ENCODE data around the gene CLDN7.
A peak's percentile ranks its signal among the peaks of the same experiment; 100 is the strongest.

Gene CLDN7, protein sequence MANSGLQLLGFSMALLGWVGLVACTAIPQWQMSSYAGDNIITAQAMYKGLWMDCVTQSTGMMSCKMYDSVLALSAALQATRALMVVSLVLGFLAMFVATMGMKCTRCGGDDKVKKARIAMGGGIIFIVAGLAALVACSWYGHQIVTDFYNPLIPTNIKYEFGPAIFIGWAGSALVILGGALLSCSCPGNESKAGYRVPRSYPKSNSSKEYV

DNA sequence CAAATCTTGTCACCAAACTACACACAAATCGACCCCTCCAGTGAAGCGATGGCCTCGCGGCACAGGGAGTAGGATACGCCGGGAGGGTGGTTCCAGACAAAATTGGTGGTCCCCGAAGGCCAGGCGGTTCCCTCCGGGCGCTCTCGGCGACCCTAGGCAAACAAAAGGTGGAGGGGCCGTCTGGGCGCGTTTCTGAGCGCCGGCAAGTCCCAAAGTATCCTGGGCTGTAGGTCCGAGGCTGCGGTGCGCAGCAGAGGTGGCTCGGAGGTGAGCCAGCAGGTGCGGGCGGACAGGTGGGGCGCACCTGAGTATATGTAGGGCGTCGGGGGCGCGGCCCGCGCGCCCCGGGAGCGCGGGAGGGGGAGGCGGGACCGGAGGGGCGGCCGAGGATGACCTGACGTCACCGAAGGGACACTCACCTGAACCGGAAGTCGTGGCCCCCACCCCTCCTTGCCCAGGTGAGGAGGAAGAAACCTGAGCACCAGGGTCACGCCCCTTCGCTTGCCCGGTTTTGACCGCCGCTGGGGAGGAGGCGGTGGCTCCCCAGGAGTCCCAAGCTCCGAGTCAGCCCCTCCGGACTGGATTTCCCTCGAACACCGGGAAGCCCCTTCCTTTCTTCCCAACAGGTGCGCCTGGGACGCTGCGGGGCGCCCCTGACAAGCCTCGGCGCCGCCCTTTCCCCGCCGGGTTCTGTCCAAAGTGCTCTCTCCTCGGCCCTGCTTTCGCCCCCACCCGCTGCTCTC lies at the start of gene CLDN7:
Gene CLDN7, minus strand, starts transcription at position 287 of the 743 bp plus-strand sequence. CDS start 435 bp downstream, outside the sequence.
- no peak for DNase-seq

DNA sequence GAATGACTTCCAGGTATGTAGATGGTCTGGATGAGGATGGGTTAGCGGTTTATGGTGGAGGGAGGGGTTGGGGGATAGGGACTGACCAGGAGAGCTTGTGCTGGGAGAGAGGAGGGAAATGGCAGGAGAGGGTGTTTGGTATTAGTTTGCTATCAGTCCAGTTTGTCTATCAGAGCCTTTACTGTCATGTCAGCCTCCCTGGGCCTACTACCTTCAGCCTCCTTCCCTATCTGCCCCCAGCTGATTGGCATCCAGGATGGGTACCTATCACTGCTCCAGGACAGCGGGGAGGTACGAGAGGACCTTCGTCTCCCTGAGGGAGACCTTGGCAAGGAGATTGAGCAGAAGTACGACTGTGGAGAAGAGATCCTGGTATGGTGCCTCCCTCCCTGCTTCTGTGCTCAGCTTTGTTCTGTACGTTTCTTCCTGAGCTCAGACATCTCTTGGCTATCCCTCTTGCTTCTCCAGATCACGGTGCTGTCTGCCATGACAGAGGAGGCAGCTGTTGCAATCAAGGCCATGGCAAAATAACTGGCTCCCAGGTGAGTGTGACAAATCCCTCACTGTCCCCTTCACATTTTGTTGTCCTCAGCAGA lies 48.9 kb upstream of the CLDN7 start:
- DNase-seq: no peak

DNA sequence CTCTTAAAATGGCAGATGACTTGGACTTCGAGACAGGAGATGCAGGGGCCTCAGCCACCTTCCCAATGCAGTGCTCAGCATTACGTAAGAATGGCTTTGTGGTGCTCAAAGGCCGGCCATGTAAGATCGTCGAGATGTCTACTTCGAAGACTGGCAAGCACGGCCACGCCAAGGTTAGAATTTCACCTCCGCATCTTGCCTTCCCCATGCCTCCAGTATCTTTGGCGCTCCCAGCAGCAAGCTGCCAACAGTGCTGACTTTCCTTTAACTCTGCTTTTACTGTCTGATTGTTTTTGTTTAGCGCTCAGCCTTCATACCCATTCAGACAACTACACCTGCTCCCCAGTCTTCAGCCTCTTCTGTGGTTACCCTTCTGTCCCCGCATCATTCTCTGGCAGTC lies 47.4 kb upstream of the CLDN7 start:
- DNase-seq: no peak

DNA sequence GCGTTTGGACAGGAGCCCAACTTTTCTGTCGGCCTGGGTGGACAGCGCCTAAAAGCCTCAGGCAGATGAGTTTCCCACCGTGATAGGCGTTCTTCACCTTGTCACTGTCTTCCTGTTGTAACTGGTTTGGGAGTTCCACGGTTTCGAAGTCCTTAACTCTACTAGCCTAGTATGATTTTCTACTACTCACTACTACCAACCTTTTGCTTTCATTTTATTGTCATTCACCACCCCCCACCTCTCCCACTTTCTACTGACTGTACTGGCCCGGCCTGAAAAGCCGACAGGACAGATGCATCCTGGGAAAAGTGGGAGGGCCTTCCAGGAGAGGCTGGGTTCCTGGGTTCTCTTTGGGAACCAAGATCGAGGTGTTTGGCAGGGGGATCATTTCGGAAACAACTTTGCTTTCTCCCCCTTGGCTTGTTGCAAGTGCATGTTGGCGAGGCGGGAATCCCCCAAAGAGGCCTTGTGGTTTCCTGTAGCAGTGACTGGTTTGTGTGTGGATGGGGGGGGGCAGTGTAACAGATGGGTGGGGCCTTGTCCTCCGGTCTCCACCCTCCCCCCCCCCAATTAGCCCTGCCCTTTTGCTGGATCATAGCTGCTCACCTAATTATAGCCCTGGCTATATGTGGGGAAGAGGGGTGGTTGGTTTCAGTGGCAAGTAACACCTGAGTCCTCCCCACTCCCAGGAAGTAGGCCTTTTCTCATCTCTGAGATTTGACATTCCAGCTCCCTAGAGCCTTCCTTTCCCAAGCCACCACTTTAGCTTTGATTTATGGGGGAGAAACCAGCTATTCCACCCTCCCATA lies 46.6 kb upstream of the CLDN7 start:
- DNase-seq: peak; percentile 97

DNA sequence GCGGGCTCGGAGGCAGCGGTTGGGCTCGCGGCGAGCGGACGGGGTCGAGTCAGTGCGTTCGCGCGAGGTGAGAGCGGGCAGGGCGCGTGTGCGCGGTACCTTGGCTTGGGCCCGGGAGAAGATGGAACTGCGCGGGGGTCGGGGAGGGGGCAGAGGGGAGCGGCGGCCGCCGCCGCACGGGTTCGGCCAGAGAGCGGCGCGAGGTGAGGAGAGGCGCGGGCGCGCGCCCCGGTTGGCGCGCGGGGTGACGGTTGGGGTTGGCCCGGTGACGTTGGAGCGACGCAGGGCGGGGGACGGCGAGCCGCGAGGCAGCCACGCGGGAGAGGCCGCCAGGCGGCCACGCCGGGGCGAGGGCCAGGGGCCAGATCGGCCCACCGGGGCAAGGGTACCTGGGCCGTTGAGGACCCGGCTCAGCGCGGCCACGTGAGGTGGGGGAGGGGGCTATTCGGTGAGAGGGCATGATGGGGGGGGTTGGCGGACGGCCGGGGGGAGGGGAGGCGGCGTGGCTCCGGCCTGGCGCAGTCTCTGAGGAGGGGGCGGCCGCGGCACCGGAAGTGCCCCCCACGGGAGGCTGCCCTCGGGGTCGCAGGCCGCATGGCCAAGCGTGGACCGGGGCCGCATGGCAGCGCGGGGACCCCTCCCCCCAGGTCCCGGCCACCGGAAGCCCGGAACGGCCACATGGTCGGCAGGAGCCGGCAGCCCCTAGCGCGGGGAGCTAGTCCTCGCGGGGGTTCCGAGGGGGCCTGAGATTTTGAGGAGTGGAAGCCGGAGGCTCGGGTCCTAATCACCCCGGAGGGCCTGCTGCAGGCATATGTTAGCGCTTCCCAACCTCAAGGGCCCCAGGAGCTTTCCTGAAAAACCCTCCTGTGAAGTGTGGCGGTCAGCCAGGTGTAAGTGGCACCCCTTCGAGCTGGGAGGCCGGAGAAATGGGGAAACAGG lies 45.7 kb upstream of the CLDN7 start:
- no peak for DNase-seq

DNA sequence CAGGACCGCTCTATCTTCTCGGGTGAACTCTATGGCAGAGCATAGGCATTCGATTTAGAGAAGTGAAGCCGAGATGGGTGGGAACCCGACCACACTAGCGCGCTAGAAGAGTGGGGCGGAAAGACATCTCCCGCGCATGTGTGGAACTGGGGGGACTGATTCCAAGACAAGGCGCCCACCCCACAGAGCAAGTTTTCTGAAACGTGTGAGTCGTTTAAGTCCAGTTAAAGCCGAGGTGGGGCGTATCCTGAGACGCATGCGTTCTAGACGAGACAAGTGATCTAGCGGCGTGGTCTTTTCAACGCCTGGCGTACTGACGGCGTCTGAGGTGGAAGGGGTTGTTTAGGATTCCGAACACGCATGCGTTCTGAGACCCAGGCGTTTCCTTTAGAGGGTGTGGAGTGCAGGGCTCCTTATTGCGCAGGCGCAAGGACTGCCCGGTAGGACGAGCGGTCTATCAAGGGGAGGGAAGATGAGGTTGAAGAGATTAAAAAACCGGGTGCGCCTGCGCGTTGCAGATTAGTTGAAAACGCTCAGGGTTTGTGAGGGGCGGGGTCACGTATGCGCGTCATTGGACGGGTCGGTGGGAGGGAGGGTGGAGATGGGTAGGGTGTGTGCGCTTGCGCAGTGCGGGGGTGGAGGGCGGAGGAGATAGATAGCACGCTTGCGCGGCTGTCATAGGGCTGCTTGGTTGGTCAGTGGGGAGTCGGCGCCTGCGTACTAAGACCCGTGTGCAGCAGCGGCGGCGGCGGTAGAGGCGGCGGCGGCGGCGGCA lies 44.8 kb upstream of the CLDN7 start, which contains the start of gene EIF5A:
Gene EIF5A, plus strand, starts transcription at position 718 of the 775 bp plus-strand sequence. CDS start 2,008 bp downstream, outside the sequence.
- DNase-seq: peak; percentile 100

DNA sequence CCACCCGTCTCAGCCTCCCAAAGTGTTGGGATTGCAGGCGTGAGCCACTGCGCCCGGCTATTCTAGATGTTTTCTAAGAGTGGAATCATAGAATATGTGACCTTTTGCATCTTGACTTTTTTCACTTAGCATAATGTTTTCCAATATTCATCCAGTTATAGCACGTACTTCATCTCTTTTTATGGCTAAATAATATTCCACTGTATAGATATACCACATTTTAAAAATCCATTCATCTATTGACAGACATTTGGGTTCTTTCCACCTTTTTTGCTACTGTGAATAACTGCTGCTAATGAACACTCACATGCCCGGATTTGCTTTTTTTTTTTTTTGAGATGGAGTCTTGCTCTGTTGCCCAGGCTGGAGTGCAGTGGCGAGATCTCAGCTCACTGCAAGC lies 41.9 kb upstream of the CLDN7 start:
- DNase-seq: no peak

DNA sequence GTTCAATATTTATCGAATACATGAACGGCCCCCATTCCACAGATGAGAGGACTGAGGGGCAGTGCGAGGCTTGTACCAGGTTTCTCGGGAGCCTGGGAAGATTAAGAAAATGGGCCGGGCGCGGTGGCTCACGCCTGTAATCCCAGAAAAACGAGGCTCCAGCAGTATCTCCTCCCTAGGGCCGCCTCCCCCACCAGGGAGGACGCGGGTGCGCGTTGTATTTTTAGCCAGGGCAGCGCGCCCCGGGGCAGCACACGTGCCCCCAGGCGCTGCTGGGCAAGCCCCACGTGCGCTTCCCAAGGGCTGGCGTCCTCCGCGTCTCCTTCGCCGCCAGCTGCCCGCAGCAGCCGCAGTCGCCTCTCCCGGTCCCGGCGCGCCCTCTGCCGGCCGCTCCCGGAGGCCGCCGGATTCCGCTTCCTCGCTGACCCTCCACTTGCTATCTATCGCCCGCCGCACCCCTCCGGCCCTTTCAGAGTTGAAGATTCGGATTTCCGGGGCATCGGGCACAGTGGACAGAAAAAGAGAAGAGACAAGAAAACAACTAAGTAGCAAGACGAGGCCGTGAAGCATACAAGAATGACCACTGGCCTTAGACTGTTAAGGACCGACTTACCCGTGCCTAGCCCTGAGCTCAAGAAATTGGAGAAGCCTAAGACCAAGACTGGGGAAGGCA lies 34.0 kb upstream of the CLDN7 start:
- peak; percentile 71 for DNase-seq

DNA sequence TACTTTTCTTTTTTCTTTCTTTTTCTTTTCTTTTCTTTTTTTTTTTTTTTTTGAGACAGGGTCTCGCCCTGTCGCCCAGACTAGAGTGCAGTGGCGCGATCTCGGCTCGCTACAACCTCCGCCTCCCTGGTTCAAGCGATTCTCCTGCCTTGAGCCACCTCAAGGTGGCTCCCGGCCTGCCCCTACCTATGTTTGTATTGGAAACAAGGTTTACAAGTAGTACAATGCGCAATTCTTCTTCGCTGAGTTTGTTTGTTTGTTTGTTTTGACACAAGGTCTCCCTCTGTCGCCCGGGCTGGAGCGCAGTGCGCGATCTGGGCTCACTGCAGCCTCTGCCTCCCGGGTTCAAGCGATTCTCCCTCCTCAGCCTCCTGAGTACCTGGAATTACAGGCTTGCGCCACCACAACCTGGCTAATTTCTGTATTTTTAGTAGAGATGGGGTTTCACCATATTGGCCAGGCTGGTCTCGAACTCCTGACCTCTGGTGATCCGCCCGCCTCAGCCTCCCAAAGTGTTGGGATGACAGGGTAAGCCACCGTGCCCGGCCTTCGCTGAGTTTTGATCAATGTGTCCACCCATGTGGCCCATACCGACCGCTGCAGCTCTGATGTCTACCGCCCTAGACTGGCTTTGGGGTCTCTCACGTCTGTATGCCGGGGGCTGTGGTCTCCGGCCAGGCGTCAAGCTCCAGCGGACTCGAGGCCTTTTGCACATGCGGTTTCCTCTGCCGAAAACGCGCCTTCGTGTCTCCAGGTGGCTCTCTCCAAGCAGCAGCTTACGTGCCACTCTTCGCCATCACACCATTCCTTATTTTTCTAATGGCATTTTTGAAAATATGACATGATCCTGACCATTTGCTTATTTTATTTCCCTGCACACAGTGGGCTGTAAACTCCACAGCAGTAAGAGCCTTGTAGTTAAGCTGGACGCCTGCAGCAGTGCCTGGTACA lies 33.2 kb upstream of the CLDN7 start:
- peak; percentile 5 for DNase-seq

DNA sequence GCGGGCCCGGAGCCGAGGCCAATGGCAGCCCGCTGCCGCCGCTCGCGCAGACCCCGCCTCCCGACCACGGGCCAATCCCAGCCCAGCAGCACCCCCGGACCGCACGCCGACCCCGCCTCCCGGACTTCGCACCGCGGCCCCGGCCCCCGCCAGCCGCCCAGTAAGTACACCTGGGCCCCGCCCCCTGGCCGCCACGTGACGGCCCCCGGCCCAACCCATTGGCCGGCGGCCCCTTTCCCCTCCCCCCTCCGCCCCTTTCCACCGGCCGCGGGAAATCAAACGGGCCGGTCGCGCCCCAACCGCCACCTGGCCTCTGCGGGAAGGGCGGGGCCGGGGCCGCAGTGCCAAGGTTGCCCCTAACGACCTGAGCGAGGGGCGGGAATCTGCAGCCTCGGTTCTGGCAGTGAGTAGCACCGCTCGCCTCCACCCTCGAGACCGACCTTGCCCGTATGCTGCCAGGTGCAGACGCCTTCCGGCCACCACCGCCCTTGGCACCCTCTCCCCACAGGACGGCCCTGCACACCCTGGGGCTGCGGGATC lies 32.4 kb upstream of the CLDN7 start, which contains the start of gene YBX2:
Gene YBX2, minus strand, starts transcription at position 26 of the 540 bp plus-strand sequence. CDS start 139 bp downstream, outside the sequence.
- peak; percentile 84 for DNase-seq

DNA sequence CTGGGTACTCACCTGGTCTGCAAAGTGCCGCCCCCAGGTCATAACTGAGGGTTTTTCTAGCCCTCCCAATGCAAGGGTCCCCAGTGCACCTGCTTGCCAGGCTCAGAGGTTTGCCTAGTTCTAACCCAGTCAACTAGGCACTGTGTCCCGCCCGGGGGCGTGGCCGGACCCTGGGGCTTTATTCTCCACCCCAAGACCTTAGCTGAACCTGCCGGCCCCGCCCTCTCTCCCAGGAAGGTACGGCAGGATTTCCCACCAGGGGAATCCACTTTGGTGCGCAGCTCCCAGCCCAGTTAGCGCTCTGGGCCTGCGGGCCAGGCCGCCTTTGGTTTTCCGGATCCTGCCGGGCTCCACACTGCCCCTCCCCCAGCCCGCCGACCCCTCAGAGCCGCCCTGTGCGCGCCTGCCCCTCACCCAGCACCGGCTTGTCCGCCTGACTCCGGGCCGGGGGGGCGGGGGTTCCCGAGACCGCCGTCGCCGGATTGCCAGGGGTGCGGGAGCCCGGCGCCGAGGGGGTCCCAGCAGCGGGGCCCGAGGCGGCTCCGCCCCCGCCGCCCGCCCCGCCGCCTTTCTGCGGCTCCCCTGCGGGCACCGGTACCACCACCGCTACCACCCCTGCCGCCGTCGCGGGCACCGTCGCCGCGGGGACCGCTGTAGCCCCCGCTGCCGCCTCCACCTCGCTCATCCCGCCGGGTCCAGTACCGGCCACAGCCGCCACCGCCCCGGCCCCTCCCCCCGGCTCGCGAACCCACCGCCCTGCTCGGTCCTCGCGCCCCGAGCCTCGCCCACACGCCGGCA lies 31.7 kb upstream of the CLDN7 start:
- DNase-seq: peak; percentile 26

DNA sequence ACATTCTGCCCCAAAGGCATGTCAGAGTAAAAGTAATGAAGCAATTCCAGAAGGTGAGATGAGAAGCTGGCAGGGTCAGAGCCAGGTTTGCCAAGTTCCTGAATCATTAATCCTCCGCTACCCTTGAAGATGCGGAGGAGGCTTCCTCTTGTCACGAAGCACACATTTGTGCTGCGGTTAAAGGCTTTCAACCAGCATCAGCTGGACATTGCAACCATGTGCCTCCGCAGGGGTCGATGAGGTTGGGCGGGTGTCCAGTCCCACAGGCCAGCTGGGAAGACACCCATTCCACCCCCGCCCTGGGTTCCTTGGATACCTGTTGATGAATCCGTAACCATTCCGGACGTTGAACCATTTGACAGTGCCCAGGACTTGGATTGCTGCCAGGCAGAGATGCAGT lies 30.9 kb upstream of the CLDN7 start:
- no peak for DNase-seq

DNA sequence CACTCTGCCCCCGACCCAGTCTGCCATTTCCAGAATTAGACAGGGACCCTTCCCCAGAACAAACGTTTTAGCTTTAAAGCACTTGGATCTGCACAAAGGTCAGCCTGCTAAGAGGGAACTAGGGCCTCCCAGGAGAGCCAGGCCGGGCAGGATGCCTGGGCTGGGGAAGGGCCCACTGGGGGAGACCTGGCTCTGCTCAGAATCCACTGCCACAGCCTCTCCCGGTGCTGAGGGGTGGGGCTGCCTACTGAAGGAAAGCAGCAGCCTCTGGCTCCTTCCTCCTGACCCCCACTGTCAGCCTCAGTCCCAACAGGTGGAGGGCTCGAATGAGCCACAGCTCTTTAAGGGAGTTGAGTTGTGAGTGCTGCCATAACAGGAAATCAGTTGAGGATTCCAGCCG lies 30.5 kb upstream of the CLDN7 start:
- DNase-seq: no peak

DNA sequence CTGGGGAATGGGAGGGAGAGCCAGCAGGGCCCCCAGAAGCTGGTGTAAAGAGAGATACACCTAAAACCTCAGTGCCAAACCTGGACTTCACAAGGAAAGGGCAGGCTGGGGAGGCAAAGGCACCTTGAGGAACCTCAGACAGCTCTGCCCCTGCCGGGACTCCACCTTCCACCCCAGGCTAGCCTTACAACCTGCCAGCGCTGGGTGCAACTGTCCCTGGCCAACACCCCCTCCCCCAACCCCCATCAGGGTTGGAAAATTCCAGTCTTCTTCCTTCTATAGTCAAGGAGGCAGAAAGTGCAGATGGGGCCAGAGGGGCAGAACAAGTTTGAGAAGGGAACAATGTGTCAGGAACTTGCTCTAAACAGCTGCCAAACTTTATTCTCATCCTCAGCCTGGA lies 29.9 kb upstream of the CLDN7 start:
- no peak for DNase-seq

DNA sequence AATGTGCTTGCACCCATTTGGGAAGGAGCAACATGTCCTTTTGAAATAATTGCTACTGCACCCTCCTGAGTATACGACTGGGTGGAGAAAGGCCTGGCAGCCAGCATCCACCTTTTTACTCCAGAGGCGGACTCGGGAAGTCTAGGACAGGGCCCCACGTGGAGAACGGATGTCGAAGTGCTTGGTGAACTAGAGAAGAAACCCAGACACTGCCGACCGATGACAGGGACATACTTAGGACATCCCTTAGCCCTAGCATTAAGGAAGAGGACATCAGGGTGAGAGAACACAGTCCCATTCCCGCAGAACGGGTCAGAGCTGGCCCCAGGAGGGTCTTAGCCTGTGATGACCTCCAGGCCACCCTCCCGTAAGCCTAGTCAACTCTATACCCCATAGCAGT lies 28.4 kb upstream of the CLDN7 start:
- no peak for DNase-seq

DNA sequence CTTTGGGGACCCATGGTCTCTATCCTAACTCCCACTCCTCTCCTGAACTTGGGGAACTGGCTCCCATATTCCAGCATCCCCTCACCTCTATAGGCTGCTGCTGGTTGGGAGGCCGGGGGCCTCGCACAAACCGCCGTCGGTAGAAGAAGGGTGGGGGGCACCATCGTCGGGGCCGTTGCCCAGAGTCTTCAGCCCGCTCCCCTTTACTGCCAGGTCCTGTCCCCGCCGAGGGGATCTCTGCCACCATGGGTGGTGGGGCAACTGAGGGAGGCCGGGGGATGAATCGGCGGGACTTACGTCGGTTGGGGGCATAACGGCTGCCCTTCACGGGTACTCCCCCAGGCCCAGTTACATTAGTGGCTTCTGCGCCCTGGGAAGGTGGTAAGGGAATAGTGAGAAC lies 27.9 kb upstream of the CLDN7 start:
- DNase-seq: no peak

DNA sequence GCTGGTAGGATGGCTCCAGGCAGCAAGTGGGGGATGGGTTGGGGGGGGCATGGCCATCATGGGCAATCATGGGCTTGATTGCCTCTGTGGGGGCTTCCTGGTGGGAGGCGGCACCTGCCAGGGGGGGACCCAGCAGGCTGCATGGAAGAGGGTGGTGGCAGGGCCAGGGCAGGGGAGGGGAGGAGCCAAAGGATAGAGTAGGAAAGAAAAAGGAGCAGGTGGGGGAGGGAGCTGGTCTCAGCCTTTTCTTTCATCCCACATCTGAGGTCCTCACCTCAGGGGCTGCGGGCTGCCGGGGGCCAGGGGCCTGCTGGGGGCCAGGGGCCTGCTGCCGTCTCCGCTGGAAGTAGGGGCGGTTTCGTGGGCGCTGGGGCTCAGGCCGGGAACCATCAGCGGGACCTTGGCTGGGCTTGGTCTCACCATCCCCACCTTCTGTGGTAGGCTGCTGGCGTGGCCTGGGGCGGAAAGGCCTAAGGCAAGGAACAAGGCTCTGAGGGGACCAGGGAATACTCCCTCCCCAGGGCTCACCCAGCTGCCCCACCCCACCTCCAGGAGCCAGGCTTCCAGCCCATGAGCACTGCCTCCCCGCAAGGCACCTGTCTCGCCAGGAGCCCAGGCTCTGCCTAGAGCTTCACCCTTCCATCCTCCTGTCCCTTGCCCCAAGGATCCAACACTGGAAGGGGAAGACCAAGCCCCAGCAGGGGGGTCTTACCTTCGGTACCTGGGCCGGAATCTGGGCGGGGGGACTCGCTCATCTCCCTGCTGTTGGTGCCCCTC lies 27.2 kb upstream of the CLDN7 start:
- DNase-seq: no peak
